Calu3 (cell line): ENCODE measurements around the gene CHST15. TPM values are rescaled to one million over a fixed set of nuclear protein-coding genes. Genes with fewer than 3 reads are reported as not detected.

Experiments used
- BruUV-seq: library from RNA; stranded (reverse); fragments of 400-500 nt; replicated peaks from 2 replicates; lab custom pipeline; 2021; lab: Mats Ljungman, UMichigan
- CTCF ChIA-PET: fragments of 300-600 bp; sonication (Branson Sonifier 250); formaldehyde crosslinking; loops from one replicate; lab custom pipeline; 2022; ENCODE audit warnings: antibody characterized with exemption; lab: Charles Lee
- DNase-seq: peaks from one replicate; pipeline ENCODE4 v3.0.0; 2022
- H3K27ac Mint-ChIP-seq: one replicate; pipeline ENCODE4 v1.8.0; 2022; ENCODE audit warnings: mixed read lengths; ENCODE audit not compliant: unreplicated experiment
- H3K27me3 Mint-ChIP-seq: one replicate; pipeline ENCODE4 v1.8.0; 2022; ENCODE audit warnings: mixed read lengths; ENCODE audit not compliant: unreplicated experiment
- H3K36me3 Mint-ChIP-seq: one replicate; pipeline ENCODE4 v1.8.0; 2022; ENCODE audit warnings: mild to moderate bottlenecking, moderate library complexity, mixed read lengths; ENCODE audit not compliant: insufficient read depth, unreplicated experiment
- H3K4me1 Mint-ChIP-seq: one replicate; pipeline ENCODE4 v1.8.0; 2022; ENCODE audit warnings: mild to moderate bottlenecking, low read depth, mixed read lengths; ENCODE audit not compliant: unreplicated experiment
- H3K4me3 Mint-ChIP-seq: one replicate; pipeline ENCODE4 v1.8.0; 2022; ENCODE audit warnings: mild to moderate bottlenecking, low read depth, moderate library complexity, mixed read lengths; ENCODE audit not compliant: unreplicated experiment
- H3K9me3 Mint-ChIP-seq: one replicate; pipeline ENCODE4 v1.8.0; 2022; ENCODE audit warnings: low read depth, mixed read lengths; ENCODE audit not compliant: unreplicated experiment
- CTCF ChIP-seq: fragments of 200-600 bp; IDR thresholded peaks from one replicate; pipeline ENCODE4 v1.8.0; 2022; ENCODE audit warnings: antibody characterized with exemption; ENCODE audit not compliant: unreplicated experiment
- intact Hi-C: fragments of 100-400 bp; cut with micrococcal nuclease; formaldehyde crosslinking; loops from one replicate; pipeline ENCODE4 v1.10.0; 2022; ENCODE audit not compliant: unreplicated experiment
- total RNA-seq: library from RNA; stranded (reverse); gene quantifications from 2 replicates; pipeline ENCODE4 v1.2.3, GENCODE V29; 2022

CHST15 gene
- total RNA-seq, 1 experiment from 2014 or later: 19.3 TPM

- intact Hi-C loops: no loop called here
- peaks cover 8% of the 10 kb centered on the region for H3K36me3 Mint-ChIP-seq
- no TSS peak for BruUV-seq
- H3K27me3 Mint-ChIP-seq: no peaks in the 10 kb centered on the region
- CTCF ChIA-PET: no interaction called here
- no peak overlapping the region for H3K4me3 Mint-ChIP-seq
- no peak for DNase-seq
- H3K9me3 Mint-ChIP-seq: no peaks in the 10 kb centered on the region
- H3K27ac Mint-ChIP-seq: no peak overlapping the region
- TF ChIP-seq CTCF: no peak
- peaks cover 8% of the 10 kb centered on the region for H3K4me1 Mint-ChIP-seq
Observed at GRCh38 chr10:124052561-124052960, 40.8 kb downstream of the CHST15 start.

- intact Hi-C loops: no loop called here
- no peaks in the 10 kb centered on the region for H3K9me3 Mint-ChIP-seq
- BruUV-seq: no TSS peak
- peaks cover 8% of the 10 kb centered on the region for H3K36me3 Mint-ChIP-seq
- DNase-seq: no peak
- H3K4me3 Mint-ChIP-seq: no peak overlapping the region
- CTCF ChIA-PET: no interaction called here
- H3K27me3 Mint-ChIP-seq: no peaks in the 10 kb centered on the region
- H3K4me1 Mint-ChIP-seq: peaks cover 8% of the 10 kb centered on the region
- TF ChIP-seq CTCF: no peak
- no peak overlapping the region for H3K27ac Mint-ChIP-seq
Observed at GRCh38 chr10:124050021-124051015, 43.1 kb downstream of the CHST15 start.

- H3K4me1 Mint-ChIP-seq: peaks cover 8% of the 10 kb centered on the region
- no peak overlapping the region for H3K27ac Mint-ChIP-seq
- no TSS peak for BruUV-seq
- H3K9me3 Mint-ChIP-seq: no peaks in the 10 kb centered on the region
- H3K36me3 Mint-ChIP-seq: peaks cover 14% of the 10 kb centered on the region
- CTCF ChIA-PET: no interaction called here
- no peak for TF ChIP-seq CTCF
- no peak for DNase-seq
- H3K27me3 Mint-ChIP-seq: no peaks in the 10 kb centered on the region
- H3K4me3 Mint-ChIP-seq: no peak overlapping the region
- intact Hi-C loops: no loop called here
Observed at GRCh38 chr10:124049484-124049883, 43.9 kb downstream of the CHST15 start.

- Mint-ChIP-seq H3K4me1 (no peaks in the 10 kb centered on the region), H3K4me3 (no peak overlapping the region), H3K27ac (no peak overlapping the region), H3K36me3 (peaks cover 10% of the 10 kb centered on the region), H3K9me3 (no peaks in the 10 kb centered on the region), H3K27me3 (no peaks in the 10 kb centered on the region)
- no TSS peak for BruUV-seq
- intact Hi-C loops: no loop called here
- CTCF ChIA-PET: no interaction called here
- DNase-seq: no peak
- no peak for TF ChIP-seq CTCF
Observed at GRCh38 chr10:124048371-124049290, 44.8 kb downstream of the CHST15 start.
